Motor neuron (in vitro differentiated cells): ENCODE results near the gene FGF14. TPM values are rescaled to one million over a fixed set of nuclear protein-coding genes. Genes with fewer than 3 reads are reported as not detected.
A peak's percentile ranks its signal among the peaks of the same experiment; 100 is the strongest.
"Not testable (repeated sequence)": the region's sequence is repeated elsewhere in the genome, so short reads cannot be mapped to it uniquely, and the experiment has no call there.

ENCODE experiments used
- ATAC-seq, 8 experiments: fragments of 200-7000 bp; cut with Tn5 transposase; replicated peaks in 6 of 8; 2 replicates each; pipeline ENCODE4 v1.8.0; 2021; ENCODE audit warnings: mild to moderate bottlenecking in 8 of 8, moderate library complexity in 8 of 8
- H3K27ac ChIP-seq, 2 donors: fragments of 250-450 bp; sonication (Bioruptor Pico); 2 replicates each; pipeline ENCODE4 v1.9.0; 2021; ENCODE audit warnings: antibody characterized with exemption in 2 of 2, mild to moderate bottlenecking in 2 of 2, moderate library complexity in 1 of 2
- H3K4me1 ChIP-seq, 2 donors: fragments of 250-450 bp; sonication (Bioruptor Pico); replicated peaks in 1 of 2; 2 replicates each; pipeline ENCODE4 v1.6.1; 2021; ENCODE audit warnings: antibody characterized with exemption in 2 of 2, mild to moderate bottlenecking in 2 of 2, moderate library complexity in 1 of 2
- H3K4me3 ChIP-seq, 5 donors: fragments of 250-450 bp; sonication (Bioruptor Pico); 2 replicates each; pipeline ENCODE4 v1.9.0; 2021; ENCODE audit warnings: antibody characterized with exemption in 5 of 5, mild to moderate bottlenecking in 5 of 5, moderate library complexity in 4 of 5
- WGBS, 10 experiments: fragments of 450-650 bp; shearing (Covaris generic); methylation state at CpG; one replicate each; pipeline ENCODE4 v1.0.0; 2022; 5-methylcytosine and 5-hydroxymethylcytosine counted together
- in situ Hi-C, 9 experiments: fragments of 400-800 bp; cut with MboI; loops; one replicate each; pipeline ENCODE4 v1.15.0; 2021; ENCODE audit warnings: low sequenced_read_pairs in 9 of 9, low pct_unique_long_range_greater_than_20kb in 2 of 9; ENCODE audit not compliant: unreplicated experiment in 9 of 9
- total RNA-seq, 8 experiments: library from RNA; unstranded; fragments of 300-600 nt; gene quantifications; 2 replicates each; pipeline versions ENCODE4 v1.2.3 to v1.2.4, GENCODE V29; 2022

Gene FGF14
- total RNA-seq, 8 experiments from 2014 or later = 0.66 to 20.0 (median 8.7) TPM

DNA sequence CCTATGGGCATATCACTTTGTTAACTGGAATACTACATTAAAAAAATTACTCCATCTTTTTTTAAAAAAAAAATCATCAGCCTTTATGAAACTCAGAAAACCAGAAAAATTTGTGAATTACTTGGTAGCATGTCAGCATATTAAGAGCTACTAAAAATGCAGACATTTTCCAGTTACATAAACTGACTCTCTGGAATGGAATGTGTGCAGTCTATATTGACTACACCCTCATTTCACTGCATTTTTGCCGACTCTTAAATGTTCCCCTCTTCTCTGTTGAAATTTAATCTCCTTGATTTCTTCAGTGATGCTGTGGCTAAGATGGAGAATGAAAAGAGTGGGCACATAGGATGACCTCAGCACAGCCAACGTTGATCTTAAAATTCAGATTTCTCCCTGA, 555.6 kb downstream of the FGF14 start:
- no peak overlapping the region for H3K27ac ChIP-seq
- H3K4me3 ChIP-seq = no peak overlapping the region
- in situ Hi-C loops = no loop called here
- peaks cover 0 to 9% of the 10 kb centered on the region in 2 donors for H3K4me1 ChIP-seq
- WGBS, 10 experiments = 0 to 100% (median 80%) methylated on average over 1 to 2 of the region's 2 CpGs; no CpG with 5 or more reads in 2 of the 10 experiments
- peak in 3 of 8 experiments; percentile 57 to 94 (median 93) for ATAC-seq

DNA sequence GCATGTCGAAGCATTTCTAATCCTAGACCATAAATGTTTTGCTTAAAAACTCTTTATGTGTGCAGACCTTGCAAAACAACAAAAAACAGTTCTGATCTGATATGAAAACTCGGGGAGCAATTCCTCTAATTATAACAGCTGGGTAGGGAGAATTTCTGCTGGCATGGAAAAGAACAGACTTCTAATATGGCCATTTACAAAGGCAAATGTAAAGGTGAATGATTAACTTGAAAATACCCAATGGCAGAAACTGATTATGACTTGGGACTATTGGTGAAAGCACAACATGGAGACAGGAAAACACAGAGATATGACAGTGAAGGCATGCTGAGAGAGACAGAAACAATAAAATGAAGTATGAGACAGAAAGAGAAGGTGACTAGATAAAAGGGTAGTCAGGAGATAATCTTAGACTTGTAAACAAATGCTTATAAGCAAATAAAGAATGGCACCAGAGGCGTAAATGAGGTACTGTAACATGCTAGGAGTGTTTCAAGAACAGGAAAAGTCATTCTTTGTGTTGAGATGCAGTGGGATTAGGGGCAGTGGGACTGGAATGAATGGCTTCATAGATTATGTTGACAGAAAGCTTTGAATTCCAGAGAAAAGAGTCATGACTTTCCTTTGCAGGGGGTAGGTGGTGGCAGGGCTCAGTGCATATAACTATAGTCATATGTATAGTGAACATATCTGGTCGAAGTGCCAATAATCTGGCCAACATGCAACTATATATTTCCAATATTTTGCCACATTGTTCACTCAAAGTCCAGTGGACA, 556.4 kb downstream of the FGF14 start:
- WGBS, 10 experiments = 28 to 86% (median 76%) methylated on average over 2 to 4 of the region's 4 CpGs
- no peak overlapping the region for H3K27ac ChIP-seq
- no peak overlapping the region for H3K4me3 ChIP-seq
- in situ Hi-C loops = no loop called here
- ATAC-seq = peak in 2 of 8 experiments; percentile 25 to 31
- peaks cover 0 to 9% of the 10 kb centered on the region in 2 donors for H3K4me1 ChIP-seq

DNA sequence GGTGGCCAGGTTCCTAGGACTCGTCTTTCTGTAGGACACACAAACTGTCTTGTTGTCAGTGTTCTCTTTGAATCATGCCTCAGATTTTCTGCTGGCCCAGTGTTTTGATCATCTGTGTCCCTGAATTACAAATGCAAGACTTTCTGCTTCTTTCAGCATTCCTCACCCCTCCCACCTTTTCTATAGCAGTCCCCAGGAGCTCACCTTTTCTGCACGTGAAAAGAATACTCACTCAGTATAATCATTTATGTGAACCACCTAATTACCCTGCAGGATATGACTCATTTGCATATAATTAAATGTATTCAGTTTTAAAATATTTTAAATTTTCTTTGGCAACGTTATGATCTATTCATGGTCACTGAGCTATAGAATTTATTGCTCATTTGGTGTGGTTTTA, 560.1 kb downstream of the FGF14 start:
- H3K4me3 ChIP-seq = no peak overlapping the region
- no peak for ATAC-seq
- 5 to 42% (median 20%) methylated on average over 1 to 3 of the region's 3 CpGs; no CpG with 5 or more reads in 1 of the 10 experiments for WGBS, 10 experiments
- H3K4me1 ChIP-seq = peaks cover 0 to 9% of the 10 kb centered on the region in 2 donors
- H3K27ac ChIP-seq = no peak overlapping the region
- in situ Hi-C loops = no loop called here

DNA sequence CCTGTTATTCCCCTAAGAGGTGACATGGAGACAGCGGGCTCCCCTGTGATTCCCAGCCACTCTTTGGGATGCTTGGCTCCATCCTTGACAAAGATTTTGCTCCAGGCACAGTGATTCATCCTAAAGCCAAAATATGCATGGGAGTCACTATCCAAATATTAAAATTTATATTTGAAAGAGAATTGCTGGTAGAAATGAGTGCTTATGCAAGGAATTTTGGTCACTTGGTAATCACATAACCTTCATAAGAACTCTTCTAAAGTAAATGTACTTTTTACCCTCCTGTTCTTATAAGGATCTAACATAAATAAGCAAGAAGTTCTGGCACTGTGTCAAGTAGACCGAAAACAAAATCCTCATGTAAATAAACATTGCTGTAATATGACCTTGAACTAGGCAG, 563.5 kb downstream of the FGF14 start:
- in situ Hi-C loops = no loop called here
- peak in 3 of 8 experiments; percentile 75 to 82 (median 75) for ATAC-seq
- H3K27ac ChIP-seq = no peak overlapping the region
- no peak overlapping the region for H3K4me3 ChIP-seq
- 0 to 100% (median 88%) methylated on average over 1 to 2 of the region's 2 CpGs; no CpG with 5 or more reads in 1 of the 10 experiments for WGBS, 10 experiments
- peaks cover 0 to 5% of the 10 kb centered on the region in 2 donors for H3K4me1 ChIP-seq

DNA sequence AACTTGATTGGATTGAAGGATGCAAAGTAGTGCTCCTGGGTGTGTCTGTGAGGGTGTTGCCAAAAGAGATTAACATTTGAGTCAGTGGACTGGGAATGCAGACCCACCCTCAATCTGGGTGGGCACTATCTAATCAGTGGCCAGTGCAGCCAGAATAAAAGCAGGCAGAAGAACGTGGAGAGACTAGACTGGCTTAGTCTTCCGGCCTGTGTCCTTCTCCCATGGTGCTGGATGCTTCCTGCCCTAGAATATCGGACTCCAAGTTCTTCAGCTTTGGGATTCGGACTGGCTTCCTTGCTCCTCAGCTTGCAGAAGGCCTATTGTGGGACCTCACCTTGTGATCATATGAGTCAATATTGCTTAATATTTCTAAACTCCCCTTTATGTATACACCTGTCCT, 564.1 kb downstream of the FGF14 start:
- ATAC-seq = peak in 3 of 8 experiments; percentile 38 to 73 (median 59)
- in situ Hi-C loops, H3K27ac ChIP-seq, H3K4me1 ChIP-seq, H3K4me3 ChIP-seq: not testable (repeated sequence)
- WGBS, 10 experiments = 6 to 100% (median 90%) methylated on average over 2 to 4 of the region's 4 CpGs; no CpG with 5 or more reads in 3 of the 10 experiments

DNA sequence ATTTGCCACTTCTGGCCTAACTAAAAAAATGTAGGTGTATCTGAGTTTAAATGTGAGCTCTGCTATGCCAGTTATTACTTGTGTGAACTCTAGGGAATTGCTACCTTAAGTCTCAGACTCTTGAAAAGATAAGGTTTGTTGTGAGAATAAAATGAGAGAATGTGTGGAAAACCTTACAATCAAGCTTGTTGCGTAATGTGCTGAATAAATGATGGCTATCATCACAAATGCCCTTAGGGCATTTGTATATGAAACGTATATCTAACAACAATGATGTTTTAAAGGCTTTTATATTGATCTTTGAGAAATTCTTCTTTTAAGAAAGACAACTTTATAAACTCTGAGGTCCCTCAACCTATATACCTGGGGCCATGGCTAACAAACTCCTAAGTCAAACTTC, 564.6 kb downstream of the FGF14 start:
- WGBS, 10 experiments = 31 to 100% (median 80%) methylated on average over 1 to 2 of the region's 2 CpGs; no CpG with 5 or more reads in 1 of the 10 experiments
- Histone ChIP-seq H3K4me1 (peaks cover 0 to 5% of the 10 kb centered on the region in 2 donors), H3K27ac (no peak overlapping the region), H3K4me3 (no peak overlapping the region)
- in situ Hi-C loops = no loop called here
- ATAC-seq = no peak

DNA sequence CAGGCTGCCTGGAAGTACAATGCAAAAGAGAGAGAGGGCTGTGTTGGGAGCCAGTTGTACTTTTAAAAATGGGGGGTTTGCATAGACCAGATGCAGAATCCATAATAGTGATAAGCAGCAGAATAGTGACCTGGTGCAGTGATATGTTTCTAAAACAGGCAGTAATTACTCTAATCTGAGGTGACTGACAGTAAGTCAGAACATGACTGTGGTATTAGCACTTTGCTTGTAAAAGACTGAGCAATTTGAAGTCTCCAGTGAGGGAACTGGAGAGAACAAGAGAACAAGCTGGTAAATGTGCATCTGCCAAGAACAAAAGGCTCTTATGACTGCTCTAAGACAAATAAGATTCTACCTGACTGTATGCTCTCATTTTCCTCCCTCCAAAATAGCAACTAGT, 565.9 kb downstream of the FGF14 start:
- H3K27ac ChIP-seq = no peak overlapping the region
- in situ Hi-C loops = no loop called here
- H3K4me3 ChIP-seq = no peak overlapping the region
- H3K4me1 ChIP-seq = no peaks in the 10 kb centered on the region
- ATAC-seq = no peak

DNA sequence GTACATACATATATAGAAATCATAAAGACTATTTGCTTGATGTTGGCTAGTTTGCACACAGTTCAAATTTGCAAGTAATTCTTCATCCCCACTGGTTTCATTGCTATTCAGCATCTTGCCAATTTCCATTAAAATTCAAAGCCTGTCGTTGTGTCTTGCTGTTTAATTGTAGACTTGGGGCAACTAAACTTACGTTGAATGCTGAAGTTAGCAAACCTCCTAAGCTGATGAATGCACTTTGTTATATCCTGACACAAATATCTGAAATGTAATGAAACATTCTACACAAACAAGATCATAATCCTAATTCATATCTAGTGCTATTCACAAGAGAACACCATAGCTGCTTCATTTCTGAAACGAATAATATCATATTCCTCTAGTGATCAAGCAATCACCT, 568.2 kb downstream of the FGF14 start:
- in situ Hi-C loops = no loop called here

DNA sequence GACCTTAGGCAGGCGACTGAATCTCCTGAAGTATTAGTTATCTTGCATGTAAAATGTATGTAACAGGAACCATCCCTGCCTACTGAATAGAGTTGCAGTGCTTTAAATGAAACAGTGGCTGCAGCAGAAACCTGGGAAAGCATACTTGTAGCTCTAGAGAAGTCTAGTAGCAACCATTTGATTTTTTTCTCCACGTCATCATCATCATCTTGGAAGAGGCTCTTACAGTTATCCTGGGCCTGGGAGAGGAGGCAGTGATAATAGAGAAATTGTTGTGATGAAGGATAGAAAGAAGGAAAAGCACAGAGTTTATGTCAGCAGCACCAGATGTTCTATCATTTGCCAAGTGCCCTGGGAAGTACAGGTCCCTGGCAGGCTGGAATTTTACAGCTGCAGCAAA, 571.8 kb downstream of the FGF14 start:
- no peak for ATAC-seq
- H3K27ac ChIP-seq = no peak overlapping the region
- H3K4me1 ChIP-seq = peaks cover 0 to 7% of the 10 kb centered on the region in 2 donors
- in situ Hi-C loops = no loop called here
- 20 to 94% (median 57%) methylated on average over 1 to 2 of the region's 2 CpGs; no CpG with 5 or more reads in 2 of the 10 experiments for WGBS, 10 experiments
- H3K4me3 ChIP-seq = no peak overlapping the region

More for the DNA sequence above, 568.2 kb downstream of the FGF14 start:
- Histone ChIP-seq H3K4me1 (no peaks in the 10 kb centered on the region), H3K27ac (no peak overlapping the region), H3K4me3 (no peak overlapping the region)
- ATAC-seq = no peak
- WGBS, 10 experiments = 17 to 100% (median 70%) methylated on average over 1 to 3 of the region's 3 CpGs

DNA sequence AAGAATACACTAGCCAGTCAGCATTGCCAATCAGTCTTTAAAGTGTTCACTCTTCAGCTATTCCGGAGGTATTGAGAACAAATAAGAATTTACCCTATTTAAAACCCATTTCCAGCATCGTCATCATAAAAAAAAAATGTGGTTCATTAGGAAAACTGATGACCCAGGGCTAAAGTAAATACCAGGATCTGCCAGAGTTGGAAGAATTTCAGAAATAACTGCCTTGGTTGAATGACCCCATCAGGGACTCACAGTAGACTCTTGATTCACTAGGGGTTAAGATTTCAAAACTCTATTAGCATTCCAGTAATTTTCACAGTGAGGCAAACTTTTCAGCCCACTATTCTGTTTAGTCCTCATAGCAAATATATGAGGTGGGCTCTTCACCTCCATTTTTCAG, 572.4 kb downstream of the FGF14 start:
- no peak overlapping the region for H3K27ac ChIP-seq
- peaks cover 4 to 13% of the 10 kb centered on the region in 2 donors for H3K4me1 ChIP-seq
- no peak overlapping the region for H3K4me3 ChIP-seq
- no peak for ATAC-seq
- in situ Hi-C loops = no loop called here
- whole genome bisulfite sequencing, 10 experiments = 13 to 100% (median 74%) methylated on average over 1 to 2 of the region's 2 CpGs; no CpG with 5 or more reads in 1 of the 10 experiments

DNA sequence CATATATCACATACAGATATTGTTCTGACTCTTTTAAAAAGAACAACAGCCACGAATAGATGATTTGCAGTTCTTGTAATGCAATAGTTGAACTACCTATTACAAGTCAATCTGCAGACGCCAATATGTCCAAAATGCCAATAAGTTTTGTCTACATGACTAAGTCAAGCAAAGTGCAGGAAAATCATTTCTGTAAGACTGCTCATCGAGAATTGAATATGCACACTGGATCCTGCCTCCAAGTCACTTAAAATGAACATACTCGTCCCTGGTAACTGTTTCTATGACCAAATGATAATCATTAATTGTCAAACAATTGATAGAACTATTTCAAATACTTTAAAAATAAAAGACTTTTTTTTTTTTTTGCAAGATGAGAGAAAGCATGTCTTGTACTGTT, 573.7 kb downstream of the FGF14 start:
- peaks cover 4 to 20% of the 10 kb centered on the region in 2 donors for H3K4me1 ChIP-seq
- ATAC-seq = peak in 2 of 8 experiments; percentile 66 to 79
- WGBS, 10 experiments = 0 to 100% (median 83%) methylated on average over 1 to 4 of the region's 4 CpGs; no CpG with 5 or more reads in 1 of the 10 experiments
- no peak overlapping the region for H3K4me3 ChIP-seq
- no peak overlapping the region for H3K27ac ChIP-seq
- in situ Hi-C loops = no loop called here

DNA sequence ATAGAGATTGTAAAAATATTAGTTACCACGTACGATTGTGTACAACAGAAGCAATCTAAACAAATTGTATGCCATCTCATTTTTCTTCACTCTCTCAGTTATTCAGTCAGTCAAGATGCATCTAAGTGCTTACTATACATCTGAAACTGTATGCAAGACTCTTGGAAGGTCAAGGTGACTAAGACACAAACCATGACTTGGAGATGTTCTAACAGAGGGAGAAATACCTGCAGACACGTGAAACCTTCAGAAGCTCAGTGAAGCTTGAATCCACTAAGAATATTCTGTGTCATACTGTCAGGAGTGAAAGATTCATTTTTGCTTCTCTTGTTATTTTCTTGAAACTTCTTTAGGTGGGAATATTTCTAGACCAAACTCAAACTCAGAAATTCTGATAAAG, 584.0 kb downstream of the FGF14 start:
- H3K27ac ChIP-seq = no peak overlapping the region

DNA sequence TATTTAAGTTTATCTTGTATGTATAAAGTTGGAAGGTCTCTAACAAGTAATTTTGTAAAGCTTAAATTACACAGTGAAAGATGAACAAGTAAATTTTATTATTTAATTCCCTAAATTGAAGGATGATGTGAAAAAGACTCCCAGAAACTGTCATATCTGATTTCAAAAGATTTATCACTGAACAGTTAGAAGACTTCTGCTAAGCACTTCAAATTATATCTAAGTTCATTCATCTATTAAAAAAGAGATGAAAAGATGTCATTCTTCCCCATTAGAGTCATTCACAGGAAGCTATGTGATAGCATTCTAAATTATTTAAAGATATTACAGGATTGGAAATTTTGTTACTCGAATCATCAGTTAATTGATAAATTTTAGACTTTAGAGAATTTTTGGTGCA, 590.0 kb downstream of the FGF14 start:
- WGBS, 10 experiments = 8 to 71% (median 28%) methylated on average over 1 of the region's 1 CpG; no CpG with 5 or more reads in 4 of the 10 experiments
- Histone ChIP-seq H3K4me3 (no peak overlapping the region), H3K4me1 (peaks cover 0 to 7% of the 10 kb centered on the region in 2 donors), H3K27ac (no peak overlapping the region)
- in situ Hi-C loops = no loop called here
- no peak for ATAC-seq

More for the DNA sequence above, 584.0 kb downstream of the FGF14 start:
- in situ Hi-C loops = no loop called here
- no peak for ATAC-seq
- H3K4me3 ChIP-seq = no peak overlapping the region
- H3K4me1 ChIP-seq = peaks cover 0 to 5% of the 10 kb centered on the region in 2 donors
- 62 to 100% (median 96%) methylated on average over 1 to 3 of the region's 3 CpGs; no CpG with 5 or more reads in 1 of the 10 experiments for WGBS, 10 experiments
